Spleen (tissue), 11 donors: ENCODE data around the gene HYAL1. TPM values are rescaled to one million over a fixed set of nuclear protein-coding genes. Genes with fewer than 3 reads are reported as not detected.

Experiments used
- DNase-seq: peaks from one replicate; pipeline ENCODE4 v3.0.0-alpha.2; 2020
- H3K27ac ChIP-seq, 8 donors: fragments of 200-600 bp; sonication (generic) in 7 of 8; 1 replicate in 4 of 8; 2 replicates in 4 of 8; pipeline versions ENCODE4 v1.5.0 to v1.8.0; 2016 to 2021; ENCODE audit warnings: inconsistent platforms in 4 of 8, mild to moderate bottlenecking in 4 of 8, moderate library complexity in 1 of 8
- H3K27me3 ChIP-seq, 7 donors: fragments of 200-600 bp; sonication (generic) in 6 of 7; replicated peaks in 1 of 7; 1 replicate in 4 of 7; 2 replicates in 3 of 7; pipeline versions ENCODE4 v1.5.0 to v1.8.0; 2016 to 2021; ENCODE audit warnings: inconsistent platforms in 3 of 7, mild to moderate bottlenecking in 1 of 7
- H3K36me3 ChIP-seq, 6 donors: fragments of 200-600 bp; sonication (generic) in 5 of 6; 1 replicate in 4 of 6; 2 replicates in 2 of 6; pipeline versions ENCODE4 v1.5.0 to v1.8.0; 2016 to 2021; ENCODE audit warnings: inconsistent platforms in 2 of 6
- H3K4me1 ChIP-seq, 6 donors: fragments of 200-600 bp; sonication (generic) in 5 of 6; 1 replicate in 3 of 6; 2 replicates in 3 of 6; pipeline versions ENCODE4 v1.5.0 to v1.8.0; 2016 to 2021; ENCODE audit warnings: inconsistent platforms in 3 of 6
- H3K4me3 ChIP-seq, 8 donors: fragments of 200-600 bp; sonication (generic) in 7 of 8; 1 replicate in 4 of 8; 2 replicates in 4 of 8; pipeline versions ENCODE4 v1.5.0 to v1.8.0; 2016 to 2021; ENCODE audit warnings: inconsistent platforms in 4 of 8, mild to moderate bottlenecking in 4 of 8, moderate library complexity in 2 of 8
- H3K9me3 ChIP-seq, 8 donors: fragments of 200-600 bp; sonication (generic) in 7 of 8; 1 replicate in 4 of 8; 2 replicates in 4 of 8; pipeline versions ENCODE4 v1.5.0 to v1.8.0; 2016 to 2021; ENCODE audit warnings: inconsistent platforms in 4 of 8
- CTCF ChIP-seq, 11 experiments: fragments of 200-600 bp in 7 of 11; fragments of 450-650 bp in 4 of 11; sonication (generic) in 4 of 11; IDR thresholded peaks in 8 of 11; conservative IDR thresholded peaks in 3 of 11; 1 replicate in 7 of 11; 2 replicates in 4 of 11; pipeline versions ENCODE4 v1.4.0 to v1.8.0; 2016 to 2021; ENCODE audit warnings: antibody characterized with exemption in 11 of 11, inconsistent platforms in 4 of 11, mild to moderate bottlenecking in 1 of 11
- POLR2A ChIP-seq, 3 donors: fragments of 450-650 bp; IDR thresholded peaks; one replicate each; pipeline ENCODE4 v1.5.1; 2017; ENCODE audit warnings: antibody characterized with exemption in 3 of 3, mild to moderate bottlenecking in 1 of 3
- POLR2AphosphoS5 ChIP-seq, 3 donors: sonication (generic); formaldehyde crosslinking; IDR thresholded peaks; one replicate each; pipeline ENCODE4 v1.5.1; 2017; ENCODE audit warnings: antibody characterized with exemption in 3 of 3
- WGBS, 5 donors: extraction: QIAGEN DNeasy Blood & Tissue Kit in 3 of 5; methylation state at CpG; one replicate each; pipeline versions ENCODE4 v1.1.5 to v1.1.7; 2013 to 2018; 5-methylcytosine and 5-hydroxymethylcytosine counted together
- intact Hi-C: fragments of 100-400 bp; cut with DNase I; formaldehyde crosslinking; loops from one replicate; pipeline ENCODE4 v1.15.0; 2023; ENCODE audit warnings: low total_unique reads
- polyA plus RNA-seq, 3 donors: library from polyadenylated mRNA; stranded (reverse); fragments of 200-250 nt; gene quantifications; one replicate each; pipeline ENCODE4 v1.2.1, GENCODE V29; 2013
- total RNA-seq, 7 donors: library from RNA; depleted of rRNA in 3 of 7; stranded (reverse); fragments of >200 nt in 3 of 7; fragmentation: NEBNext Ultra II Directional in 4 of 7; extraction: Animal tissue kit (Norgen Biotek cat#: 25700) in 4 of 7; gene quantifications; one replicate each; pipeline versions ENCODE4 v1.1.0 to v1.2.1, GENCODE V29; 2016 to 2021
- donor health status: healthy with polysubstance abuse.
- donor health status: DM: no; HTN: no; CAD: no; lungs with moderate emphysema.
- donor health status: DM: no; HTN: no; CAD: no.
- donor health status: Bipolar disorder and iron deficiency.
- donor health status: healthy.
- donor health status: DM: no; HTN: no; CAD: no.
- donor health status: DM: yes; HTN: yes; CAD: no.

HYAL1 gene
- total and polyA plus RNA-seq, 10 donors: 18.2 to 172 (median 97.8) TPM

- Histone ChIP-seq H3K9me3 (no peaks in the 10 kb centered on the region), H3K27ac (peak overlapping the region in 2 of 8 donors; percentile 20 to 63), H3K4me1 (peaks cover 14 to 78% (median 53%) of the 10 kb centered on the region in 6 donors), H3K4me3 (no peak overlapping the region), H3K27me3 (peaks cover 0 to 51% (median 25%) of the 10 kb centered on the region in 7 donors), H3K36me3 (no peaks in the 10 kb centered on the region)
- whole genome bisulfite sequencing, 5 donors: 82 to 87% (median 85%) methylated on average over 18 to 19 of the region's 19 CpGs
- DNase-seq: no peak
- intact Hi-C loops: loop anchor here (5.0 to 10.0 kb wide), 2 partner anchors 43 to 146 kb away; no protein-coding TSS in a partner anchor
- no peak for TF ChIP-seq POLR2AphosphoS5 (IDR thresholded peaks at IDR 0.05)
- TF ChIP-seq POLR2A (IDR thresholded peaks at IDR 0.05): no peak
- TF ChIP-seq CTCF (IDR thresholded peaks at IDR 0.05 in 8 of 11, conservative IDR thresholded peaks at IDR 0.05 in 3 of 11): no peak
Observed at GRCh38 chr3:50270422-50271224, 32.8 kb downstream of the HYAL1 start.

GRCh38 chr3:50269977-50270413 is 33.4 kb downstream of the HYAL1 start:
- no peaks in the 10 kb centered on the region for H3K36me3 ChIP-seq
- H3K4me3 ChIP-seq: no peak overlapping the region
- H3K4me1 ChIP-seq: peaks cover 12 to 76% (median 49%) of the 10 kb centered on the region in 6 donors
- DNase-seq: no peak
- H3K27me3 ChIP-seq: peaks cover 0 to 45% (median 19%) of the 10 kb centered on the region in 7 donors
- WGBS, 5 donors: 81 to 96% (median 90%) methylated on average over 7 to 8 of the region's 8 CpGs
- no peaks in the 10 kb centered on the region for H3K9me3 ChIP-seq
- TF ChIP-seq POLR2AphosphoS5 (IDR thresholded peaks at IDR 0.05) (no peak), POLR2A (IDR thresholded peaks at IDR 0.05) (no peak), CTCF (IDR thresholded peaks at IDR 0.05 in 8 of 11, conservative IDR thresholded peaks at IDR 0.05 in 3 of 11) (no peak)
- H3K27ac ChIP-seq: peak overlapping the region in 3 of 8 donors; percentile 20 to 63 (median 60)
- intact Hi-C loops: loop anchor here (5.0 to 10.0 kb wide), 2 partner anchors 43 to 145 kb away; no protein-coding TSS in a partner anchor

DNA sequence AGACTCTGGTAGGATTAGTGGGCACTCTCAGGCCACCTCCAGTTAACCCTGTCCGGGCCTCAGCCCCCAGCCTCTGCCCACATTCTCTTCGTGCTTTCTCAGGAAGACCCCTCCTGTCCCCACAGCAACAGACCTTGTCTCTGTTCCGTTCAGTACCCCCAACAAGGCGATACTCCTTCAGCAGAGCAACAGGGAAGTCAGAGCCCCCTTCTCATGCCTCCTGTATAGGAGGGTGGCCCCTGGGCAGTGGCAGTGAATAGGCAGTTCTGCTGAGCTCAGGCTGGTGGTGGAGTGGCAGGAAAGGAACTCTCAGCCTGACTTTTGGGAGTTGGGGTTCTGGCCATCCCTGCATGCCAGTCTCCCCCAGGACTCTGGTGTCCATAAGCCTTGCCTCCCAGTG is 33.9 kb downstream of the HYAL1 start:
- Histone ChIP-seq H3K4me3 (no peak overlapping the region), H3K36me3 (no peaks in the 10 kb centered on the region), H3K4me1 (peaks cover 10 to 76% (median 44%) of the 10 kb centered on the region in 6 donors), H3K9me3 (no peaks in the 10 kb centered on the region), H3K27me3 (peaks cover 0 to 39% (median 14%) of the 10 kb centered on the region in 7 donors), H3K27ac (peak overlapping the region in 6 of 8 donors; percentile 20 to 63 (median 58))
- intact Hi-C loops: no loop called here
- TF ChIP-seq POLR2AphosphoS5 (IDR thresholded peaks at IDR 0.05) (no peak), POLR2A (IDR thresholded peaks at IDR 0.05) (no peak), CTCF (IDR thresholded peaks at IDR 0.05 in 8 of 11, conservative IDR thresholded peaks at IDR 0.05 in 3 of 11) (no peak)
- WGBS, 5 donors: 69 to 79% (median 71%) methylated on average over 4 of the region's 4 CpGs
- DNase-seq: no peak
